ENCODE data around the gene FCRLA. TPM values are rescaled to one million over a fixed set of nuclear protein-coding genes. Genes with fewer than 3 reads are reported as not detected.
"Not testable (repeated sequence)": the region's sequence is repeated elsewhere in the genome, so short reads cannot be mapped to it uniquely, and the experiment has no call there.

Gene FCRLA, protein sequence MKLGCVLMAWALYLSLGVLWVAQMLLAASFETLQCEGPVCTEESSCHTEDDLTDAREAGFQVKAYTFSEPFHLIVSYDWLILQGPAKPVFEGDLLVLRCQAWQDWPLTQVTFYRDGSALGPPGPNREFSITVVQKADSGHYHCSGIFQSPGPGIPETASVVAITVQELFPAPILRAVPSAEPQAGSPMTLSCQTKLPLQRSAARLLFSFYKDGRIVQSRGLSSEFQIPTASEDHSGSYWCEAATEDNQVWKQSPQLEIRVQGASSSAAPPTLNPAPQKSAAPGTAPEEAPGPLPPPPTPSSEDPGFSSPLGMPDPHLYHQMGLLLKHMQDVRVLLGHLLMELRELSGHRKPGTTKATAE
- 0.56 TPM for total RNA-seq

DNA sequence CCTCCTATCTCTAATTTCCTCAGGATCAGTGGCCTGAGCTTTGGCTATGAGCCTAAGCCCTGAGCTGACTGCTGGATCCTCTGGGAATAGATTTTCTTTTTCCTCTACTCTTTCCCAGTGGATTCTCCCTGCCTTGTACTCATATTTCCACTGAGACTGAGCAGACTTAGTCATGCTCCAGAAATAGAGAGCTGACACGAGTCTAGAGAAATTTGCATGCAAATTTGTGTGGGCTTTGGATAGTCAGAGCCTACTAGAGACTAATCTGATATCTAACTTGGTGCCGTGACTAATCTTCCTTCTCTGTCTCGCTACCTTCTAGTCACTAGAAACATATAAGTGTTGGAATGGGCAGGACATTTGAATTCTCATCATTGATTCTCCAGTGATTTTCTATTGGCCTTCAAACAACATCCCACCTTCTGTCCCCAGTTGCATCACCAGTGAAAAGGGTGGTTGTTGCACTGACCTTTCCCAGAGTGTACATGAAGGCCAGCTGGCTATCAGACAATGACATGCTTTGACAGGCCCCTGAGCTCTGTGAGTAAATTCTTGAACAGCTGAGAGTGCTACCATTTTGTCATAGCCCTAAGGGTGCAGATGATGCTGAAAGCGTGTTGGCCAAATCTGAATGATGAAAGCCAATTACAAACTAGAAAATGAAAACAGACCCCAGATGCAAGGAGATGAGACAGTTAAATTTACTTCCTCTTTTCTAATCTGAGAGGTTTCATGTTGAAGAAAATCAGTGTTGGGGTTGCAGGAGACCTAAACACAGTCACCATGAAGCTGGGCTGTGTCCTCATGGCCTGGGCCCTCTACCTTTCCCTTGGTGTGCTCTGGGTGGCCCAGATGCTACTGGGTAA is at the start of gene FCRLA:
Gene FCRLA, plus strand, starts transcription at position 748 of the 866 bp plus-strand sequence. Its CDS starts 36 bp downstream, at position 784.
- peak; percentile 36 for ATAC-seq

DNA sequence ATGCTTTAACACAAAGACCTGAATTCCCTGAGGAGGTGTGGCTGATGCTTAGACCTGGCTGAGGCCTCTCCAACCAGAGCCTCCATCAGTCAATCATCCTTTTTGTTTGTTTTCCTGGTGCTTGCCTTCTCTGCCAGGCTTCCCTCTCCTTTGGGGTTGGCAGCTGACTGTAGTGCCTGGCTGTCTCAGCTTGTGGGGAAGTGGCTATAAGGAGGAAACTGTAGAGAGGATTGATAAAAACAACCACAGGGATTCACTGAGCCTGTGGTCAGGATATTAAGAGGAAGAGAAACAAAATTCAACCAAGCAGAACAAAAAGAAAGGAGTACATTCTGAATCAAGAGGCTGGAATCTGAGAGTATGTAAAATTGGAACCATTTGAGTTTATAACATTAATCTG is 48.5 kb upstream of the FCRLA start:
- not testable (repeated sequence) for ATAC-seq

DNA sequence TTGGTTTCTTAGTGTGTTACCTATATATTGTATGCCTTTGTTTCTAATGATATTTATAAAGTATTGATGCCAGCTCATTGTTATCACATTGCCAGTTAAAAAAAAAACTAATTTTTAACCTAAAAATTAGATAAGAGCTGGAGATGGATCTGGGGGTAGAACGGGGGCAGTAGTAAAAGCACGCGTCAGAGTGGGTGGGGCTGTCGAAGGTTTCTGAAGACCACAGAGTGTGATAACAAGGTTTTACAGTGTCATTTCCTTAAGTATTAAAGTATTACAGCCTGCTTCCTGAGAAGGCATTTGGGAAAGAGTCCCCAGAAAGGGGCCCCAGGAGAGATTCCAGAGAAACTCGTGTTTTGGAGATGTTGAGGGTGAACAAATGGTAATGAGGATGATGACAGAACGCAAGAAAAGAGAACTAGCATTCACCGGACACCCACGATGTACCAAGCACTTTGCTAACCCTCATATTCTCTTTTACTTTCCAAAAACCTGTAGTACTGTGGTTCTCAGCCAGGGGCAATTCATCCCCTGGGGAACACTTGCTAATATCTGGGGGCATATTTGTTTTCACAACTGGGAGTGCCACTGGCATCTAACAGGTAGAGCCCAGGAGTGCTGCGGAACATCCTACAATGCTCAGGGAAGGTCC is 45.2 kb upstream of the FCRLA start:
- ATAC-seq, result not testable (repeated sequence)

DNA sequence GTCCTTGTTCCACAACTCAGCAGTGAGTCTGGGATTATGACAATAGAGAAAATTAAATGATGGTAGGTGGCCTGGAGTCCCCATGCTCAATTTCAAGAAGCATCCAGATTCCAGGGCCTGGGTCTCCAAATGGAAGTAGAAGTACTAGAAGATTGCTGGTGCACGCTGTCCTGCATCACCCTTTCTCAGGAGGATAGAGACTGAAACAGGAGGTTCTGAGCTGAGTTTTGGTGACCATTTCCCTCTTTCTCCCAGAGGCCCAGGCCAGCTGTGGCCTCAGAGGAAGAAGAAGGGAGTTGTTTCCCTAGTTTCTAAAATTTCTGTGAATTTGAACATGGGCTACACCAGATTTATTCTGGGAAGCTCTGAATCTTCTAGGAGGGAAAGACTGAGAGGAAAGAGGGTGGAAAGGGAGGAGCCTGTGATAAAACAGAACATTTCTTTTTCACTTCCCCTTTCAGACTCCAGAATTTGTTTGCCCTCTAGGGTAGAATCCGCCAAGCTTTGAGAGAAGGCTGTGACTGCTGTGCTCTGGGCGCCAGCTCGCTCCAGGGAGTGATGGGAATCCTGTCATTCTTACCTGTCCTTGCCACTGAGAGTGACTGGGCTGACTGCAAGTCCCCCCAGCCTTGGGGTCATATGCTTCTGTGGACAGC is 44.2 kb upstream of the FCRLA start, which contains the start of gene FCGR2B:
Gene FCGR2B, plus strand, starts transcription at position 460 of the 656 bp plus-strand sequence. Its CDS starts 99 bp downstream, at position 559.
- peak; percentile 17 for ATAC-seq

DNA sequence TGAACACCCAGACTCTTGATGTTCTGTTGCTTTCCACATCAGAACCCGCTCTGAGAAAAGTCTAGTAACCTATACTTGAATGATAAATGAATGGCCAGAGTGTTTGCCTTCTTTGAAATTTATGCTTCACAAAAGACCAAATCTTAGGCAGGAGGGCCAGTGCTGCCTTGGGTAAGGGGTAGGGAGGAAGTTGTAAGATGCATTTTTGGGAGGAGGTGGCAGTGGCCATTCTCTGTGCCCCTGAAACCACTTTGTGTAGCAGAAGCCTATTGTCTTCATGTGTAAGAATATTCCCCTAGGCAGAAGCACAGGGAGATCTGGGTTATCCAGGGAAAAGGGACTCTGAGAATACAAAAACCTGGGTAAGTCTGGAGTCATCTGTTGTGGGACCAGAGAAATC is 43.5 kb upstream of the FCRLA start:
- not testable (repeated sequence) for ATAC-seq

DNA sequence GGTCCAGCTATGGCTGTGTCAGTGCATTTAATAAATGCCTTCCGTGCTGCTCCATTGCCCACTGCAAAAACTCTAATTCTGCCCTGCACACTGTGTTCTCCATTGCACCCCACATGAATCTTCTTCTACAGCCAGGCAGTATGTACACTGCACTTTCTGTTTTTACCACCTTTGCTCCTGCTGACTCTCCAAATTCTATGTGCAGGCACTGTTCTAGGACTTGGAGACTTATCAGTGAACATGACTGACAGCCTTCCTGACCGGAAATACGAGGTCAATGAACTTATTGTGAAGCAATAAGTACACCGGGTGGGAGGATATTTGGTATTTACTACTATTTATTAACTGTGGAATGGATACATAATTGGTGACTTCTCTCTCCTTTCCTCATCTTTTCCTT is 42.3 kb upstream of the FCRLA start:
- not testable (repeated sequence) for ATAC-seq

DNA sequence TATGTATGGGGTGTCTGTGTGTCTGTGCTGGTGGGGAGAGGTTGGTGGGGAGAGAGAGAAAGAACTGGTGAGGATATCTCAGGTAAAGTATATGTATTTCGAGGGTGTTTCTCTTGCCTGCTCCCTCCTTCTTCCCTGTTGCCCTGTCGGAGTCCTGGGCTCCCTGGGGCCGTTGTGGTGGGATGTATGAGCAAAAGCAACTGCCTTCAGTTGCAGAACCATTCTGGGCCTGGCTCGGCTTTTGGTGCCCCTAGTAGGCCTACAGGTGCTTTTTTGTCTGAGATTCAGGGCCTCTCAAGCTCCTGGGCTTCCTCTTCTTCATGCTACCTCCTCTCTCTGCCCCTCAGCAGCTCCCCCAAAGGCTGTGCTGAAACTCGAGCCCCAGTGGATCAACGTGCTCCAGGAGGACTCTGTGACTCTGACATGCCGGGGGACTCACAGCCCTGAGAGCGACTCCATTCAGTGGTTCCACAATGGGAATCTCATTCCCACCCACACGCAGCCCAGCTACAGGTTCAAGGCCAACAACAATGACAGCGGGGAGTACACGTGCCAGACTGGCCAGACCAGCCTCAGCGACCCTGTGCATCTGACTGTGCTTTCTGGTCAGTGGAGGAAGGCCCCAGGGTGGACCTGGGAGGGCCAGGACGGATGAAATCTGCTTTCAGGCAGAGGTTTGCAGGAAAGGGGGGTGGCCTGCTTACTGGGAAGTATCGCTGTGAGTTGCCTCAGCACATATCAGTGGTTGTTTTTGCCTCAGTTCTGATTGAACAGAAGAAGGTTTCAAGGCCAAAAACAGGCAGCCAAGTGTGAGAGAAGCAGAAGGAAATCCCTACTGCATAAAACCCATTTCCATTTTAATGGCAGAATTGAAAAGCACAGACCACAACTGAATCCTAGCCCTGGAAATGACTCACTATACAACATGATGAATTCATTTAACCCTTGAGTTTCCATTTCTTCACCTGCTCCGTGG is 35.7 kb upstream of the FCRLA start:
- not testable (repeated sequence) for ATAC-seq

DNA sequence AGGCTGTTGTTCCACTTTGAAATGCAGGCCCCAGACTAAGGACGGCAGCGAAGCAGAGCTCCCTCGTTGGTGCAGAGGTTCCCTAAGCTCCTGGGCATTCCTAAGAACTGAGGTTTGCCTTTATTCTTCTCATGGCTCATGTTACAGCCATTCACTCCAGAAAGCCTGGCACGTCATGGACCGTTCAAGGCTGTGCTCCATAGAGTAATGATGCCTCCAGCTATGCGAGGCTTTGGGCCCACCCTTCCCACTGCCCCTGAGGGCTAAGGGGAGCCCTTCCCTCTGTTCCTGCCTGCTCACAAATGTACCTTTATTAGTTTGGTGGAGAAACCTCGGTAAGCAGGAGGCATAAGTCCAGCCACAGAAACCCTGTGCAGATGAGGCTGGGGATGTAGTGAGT is 33.6 kb upstream of the FCRLA start:
- not testable (repeated sequence) for ATAC-seq

DNA sequence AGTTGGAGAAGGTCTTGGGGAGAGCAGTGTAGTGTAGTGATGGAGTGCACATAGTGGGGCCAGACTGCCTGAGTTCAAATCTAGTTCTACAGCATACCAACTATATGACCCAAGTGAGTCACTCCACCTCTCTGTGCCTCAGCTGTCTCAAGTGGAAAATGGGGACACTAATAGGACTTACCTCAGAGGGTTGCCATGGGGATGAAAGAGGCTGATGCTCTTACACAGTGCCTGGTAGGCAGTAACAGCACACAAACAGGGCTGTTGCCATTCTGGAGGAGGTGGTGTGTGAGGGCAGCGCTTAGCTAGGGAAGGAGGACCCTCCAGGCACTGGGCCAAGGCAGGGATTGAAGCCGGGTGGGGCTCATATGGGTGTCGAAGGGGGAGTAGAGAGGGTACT is 32.6 kb upstream of the FCRLA start:
- peak; percentile 17 for ATAC-seq

DNA sequence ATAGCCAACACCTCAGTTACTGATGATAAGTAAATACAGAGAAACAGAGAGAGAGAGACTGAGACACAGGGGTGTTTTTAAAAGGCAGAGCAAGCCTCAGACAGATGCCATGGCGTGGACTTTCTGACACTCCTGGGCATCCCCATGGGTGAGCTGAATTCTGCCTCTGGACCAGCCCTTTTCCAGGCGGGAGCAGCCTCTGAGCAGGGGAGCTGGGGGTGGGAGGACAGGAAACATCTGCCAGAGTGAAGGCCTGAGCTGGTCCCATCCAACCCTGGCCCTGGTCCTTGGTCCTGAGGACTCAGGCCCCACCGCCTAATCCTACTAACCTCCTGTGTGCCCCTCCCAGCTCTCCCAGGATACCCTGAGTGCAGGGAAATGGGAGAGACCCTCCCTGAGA is 32.1 kb upstream of the FCRLA start:
- not testable (repeated sequence) for ATAC-seq

DNA sequence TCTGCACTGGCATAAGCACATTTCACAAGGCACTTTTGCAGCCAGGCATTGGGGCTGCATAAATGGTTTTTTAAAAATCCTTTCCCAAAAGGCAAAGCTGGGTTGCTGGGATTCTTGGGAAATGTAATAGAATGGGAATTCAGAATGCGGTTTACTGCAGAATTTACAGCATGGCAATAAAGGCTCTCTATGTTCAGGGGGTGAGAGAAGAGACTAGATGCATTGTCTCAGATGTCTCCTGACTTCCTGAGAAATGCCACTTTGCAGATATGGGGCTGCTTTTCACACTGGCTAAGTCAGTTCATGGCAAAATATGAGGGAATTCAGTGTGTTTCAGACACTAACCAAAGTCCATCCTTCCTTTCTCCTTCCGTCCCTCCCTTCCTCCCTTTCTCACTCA is 30.6 kb upstream of the FCRLA start:
- ATAC-seq, result no peak

DNA sequence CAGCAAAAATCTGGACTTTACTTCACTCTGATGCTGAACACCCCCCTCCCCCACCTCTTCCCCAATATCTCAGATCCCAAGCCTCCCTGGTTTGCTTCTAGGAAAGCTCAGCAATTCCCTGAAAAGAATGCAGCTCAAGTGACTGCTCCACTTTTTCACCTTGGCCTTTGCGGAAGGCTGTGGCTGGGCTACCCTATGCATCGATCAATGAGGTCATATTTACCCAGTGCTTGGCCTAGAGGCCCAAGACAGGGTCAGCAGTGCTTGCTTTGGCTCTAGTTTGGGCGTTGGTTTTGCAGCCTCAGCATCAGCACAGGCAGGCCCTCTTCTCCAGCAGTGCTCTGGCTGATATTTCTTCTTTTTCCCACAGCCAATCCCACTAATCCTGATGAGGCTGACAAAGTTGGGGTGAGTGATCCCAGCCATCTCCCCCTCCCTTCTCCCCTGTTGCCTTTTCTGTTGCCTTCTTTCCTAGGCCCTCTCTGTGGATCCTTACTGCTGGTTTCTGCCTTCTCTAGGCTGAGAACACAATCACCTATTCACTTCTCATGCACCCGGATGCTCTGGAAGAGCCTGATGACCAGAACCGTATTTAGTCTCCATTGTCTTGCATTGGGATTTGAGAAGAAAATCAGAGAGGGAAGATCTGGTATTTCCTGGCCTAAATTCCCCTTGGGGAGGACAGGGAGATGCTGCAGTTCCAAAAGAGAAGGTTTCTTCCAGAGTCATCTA is 29.9 kb upstream of the FCRLA start:
- ATAC-seq, result no peak

DNA sequence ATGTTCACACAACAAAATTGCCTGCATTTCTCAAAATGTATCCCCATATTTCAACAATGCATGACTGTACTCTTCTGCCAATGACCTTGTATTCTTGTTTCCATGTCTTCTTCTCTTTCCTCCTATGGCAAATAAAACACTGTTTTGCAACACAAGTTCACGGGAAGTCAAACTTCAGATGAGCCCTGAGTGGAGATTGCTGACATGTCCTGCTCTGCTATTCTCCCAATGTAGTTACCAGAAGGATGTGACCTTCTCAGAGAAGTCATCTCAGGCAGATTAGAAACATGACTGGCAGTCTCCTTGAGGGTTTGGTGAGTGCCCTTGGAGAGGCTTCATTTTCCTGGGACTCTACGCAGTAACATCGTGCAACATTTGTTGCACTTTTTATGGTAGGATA is 28.5 kb upstream of the FCRLA start:
- no peak for ATAC-seq

DNA sequence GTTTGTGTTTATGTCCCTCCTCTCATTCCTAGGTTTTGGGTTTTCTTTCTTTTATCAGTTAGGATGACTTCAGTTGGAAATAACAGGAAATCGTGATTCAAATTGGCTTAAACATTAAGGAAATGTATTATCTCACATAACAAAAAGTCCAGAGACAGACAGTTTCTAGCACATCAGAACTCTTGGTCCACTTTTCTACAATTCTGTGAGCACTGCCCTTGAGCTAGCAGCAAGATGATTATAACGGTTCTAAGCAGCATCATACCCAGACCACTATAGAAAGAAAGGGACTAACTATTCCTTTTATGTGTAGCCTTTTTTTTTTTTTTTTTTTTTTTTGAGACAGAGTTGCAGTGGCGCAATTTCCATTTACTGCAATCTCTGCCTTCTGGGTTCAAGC is 25.1 kb upstream of the FCRLA start:
- ATAC-seq, result no peak

DNA sequence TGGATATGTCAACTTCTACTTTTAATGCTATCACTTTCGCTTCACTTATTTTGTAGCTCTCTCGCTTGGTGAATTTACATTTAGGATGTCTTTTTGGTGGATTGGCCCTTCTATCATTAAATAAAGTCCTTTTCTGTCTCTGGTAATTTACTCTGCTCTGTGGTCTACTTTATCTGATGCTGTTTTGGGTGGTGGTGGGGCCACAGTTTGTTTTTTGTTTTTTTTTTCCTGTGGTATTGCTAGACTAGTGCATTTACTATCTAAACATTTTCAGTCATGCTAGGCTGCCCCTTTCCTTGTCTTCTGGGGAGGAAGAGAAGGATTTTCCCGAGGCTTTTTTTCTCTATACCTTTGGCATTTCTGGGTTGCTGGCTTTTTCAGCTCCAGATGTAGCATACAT is 18.1 kb upstream of the FCRLA start:
- ATAC-seq, result no peak

DNA sequence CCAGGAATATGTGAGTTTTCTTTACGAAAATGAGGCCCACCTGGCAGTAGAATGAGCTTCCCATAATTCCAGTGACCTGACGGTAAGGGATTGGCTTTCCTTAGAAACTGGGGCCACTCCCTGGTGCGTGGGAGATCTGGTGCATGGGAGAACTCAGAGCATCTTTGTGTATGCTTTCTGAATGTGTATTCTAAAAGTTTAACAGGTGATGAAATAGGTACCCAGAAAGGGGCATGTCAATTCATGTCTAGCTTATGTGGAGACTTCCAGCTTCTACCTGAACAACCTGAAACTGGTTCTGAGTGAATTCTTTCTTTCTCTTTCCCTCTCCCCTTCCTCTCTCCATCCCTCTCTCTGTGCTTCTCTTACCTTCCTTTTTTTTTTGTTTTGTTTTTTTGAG is 15.2 kb upstream of the FCRLA start:
- ATAC-seq, result no peak

DNA sequence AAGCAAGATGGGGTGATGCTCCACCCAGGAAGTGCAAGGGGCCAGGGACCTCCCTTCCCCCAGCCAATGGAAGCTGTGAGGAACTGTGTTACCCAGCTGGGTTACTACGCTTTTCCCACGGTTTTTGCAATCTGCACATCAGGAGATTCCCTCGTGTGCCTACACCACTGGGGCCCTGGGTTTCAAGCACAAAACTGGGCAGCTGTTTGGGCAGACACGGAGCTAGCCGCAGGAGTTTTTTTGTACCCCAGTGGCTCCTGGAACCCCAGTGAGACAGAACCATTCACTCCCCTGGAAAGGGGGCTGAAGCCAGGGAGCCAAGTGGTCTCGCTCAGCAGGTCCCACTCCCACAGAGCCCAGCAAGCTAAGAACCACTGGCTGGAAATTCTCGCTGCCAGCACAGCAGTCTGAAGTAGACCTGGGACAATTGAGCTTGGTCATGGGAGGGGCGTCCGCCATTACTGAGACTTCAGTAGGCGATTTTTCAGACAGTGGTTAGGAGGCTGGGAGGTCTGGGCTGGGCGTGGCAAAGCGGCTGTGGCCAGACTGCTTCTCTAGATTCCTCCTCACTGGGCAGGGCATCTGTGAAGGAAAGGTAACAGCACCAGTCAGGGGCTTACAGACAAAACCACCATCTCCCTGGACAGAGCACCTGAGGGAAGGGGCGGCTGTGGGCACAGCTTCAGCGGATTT is 13.9 kb upstream of the FCRLA start:
- not testable (repeated sequence) for ATAC-seq

DNA sequence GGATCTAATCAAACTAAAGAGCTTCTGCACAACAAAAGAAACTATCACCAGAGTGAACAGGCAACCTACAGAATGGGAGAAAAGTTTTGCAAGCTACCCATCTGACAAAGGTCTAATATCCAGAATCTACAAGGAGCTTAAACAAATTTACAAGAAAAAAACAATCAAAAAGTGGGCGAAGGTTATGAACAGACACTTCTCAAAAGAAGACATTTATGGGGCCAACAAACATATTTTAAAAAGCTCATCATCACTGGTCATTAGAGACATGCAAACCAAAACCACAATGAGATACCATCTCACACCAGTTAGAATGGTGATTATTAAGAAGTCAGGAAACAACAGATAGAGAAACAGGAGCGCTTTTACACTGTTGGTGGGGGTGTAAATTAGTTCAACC is 8.7 kb upstream of the FCRLA start:
- ATAC-seq, result not testable (repeated sequence)

DNA sequence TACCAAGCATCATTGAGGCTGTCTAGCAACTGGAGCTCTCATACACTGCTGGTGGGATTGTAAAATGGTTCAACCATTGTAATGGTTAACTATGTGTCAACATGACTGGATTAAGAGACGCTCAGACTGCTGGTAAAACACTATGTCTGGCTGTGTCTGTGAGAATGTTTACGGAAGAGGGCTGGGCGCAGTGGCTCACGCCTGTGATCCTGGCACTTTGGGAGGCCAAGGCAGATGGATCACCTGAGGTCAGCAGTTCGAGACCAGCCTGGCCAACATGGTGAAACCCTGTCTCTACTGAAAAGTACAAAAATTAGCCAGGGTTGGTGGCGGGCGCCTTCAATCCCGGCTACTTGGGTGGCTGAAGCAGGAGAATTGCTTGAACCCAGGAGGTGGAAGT is 4.8 kb upstream of the FCRLA start:
- ATAC-seq, result no peak

DNA sequence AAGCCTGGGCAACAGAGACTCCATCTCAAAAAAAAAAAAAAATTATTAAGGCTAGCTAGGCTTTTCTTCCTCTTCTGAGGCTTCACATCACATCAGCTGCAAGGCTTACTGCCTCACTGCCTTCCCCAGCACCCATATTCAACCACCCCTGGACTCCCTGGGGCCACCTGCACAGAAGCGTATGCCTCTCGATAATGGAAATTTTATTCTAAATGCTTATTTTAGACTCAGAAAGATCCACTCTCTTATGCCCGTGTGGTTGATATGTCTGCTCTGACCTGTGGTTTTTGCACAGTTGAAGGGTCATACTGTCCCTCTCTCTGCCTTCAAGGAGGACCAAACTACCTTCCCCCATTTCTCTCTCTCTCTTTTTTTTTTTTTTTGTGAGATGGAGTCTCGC is 1.5 kb upstream of the FCRLA start:
- ATAC-seq, result peak; percentile 52
